Gastrocnemius medialis (tissue), 4 donors: ENCODE data around the gene CAPS2.

Experiments
- POLR2A ChIP-seq, 2 donors: fragments of 450-650 bp; IDR thresholded peaks; one replicate each; pipeline ENCODE4 v1.6.1; 2017; ENCODE audit warnings: antibody characterized with exemption in 2 of 2, mild to moderate bottlenecking in 2 of 2, moderate library complexity in 2 of 2
- TF ChIP-seq, protein P1 (sequence below), 5 experiments: fragments of 450-650 bp in 3 of 5; fragments of 200-600 bp in 2 of 5; sonication (generic) in 2 of 5; IDR thresholded peaks in 4 of 5; conservative IDR thresholded peaks in 1 of 5; 1 replicate in 4 of 5; 2 replicates in 1 of 5; pipeline ENCODE4 v1.5.1; 2016 to 2019; ENCODE audit warnings: antibody characterized with exemption in 5 of 5, mild to moderate bottlenecking in 3 of 5, moderate library complexity in 3 of 5

DNA sequence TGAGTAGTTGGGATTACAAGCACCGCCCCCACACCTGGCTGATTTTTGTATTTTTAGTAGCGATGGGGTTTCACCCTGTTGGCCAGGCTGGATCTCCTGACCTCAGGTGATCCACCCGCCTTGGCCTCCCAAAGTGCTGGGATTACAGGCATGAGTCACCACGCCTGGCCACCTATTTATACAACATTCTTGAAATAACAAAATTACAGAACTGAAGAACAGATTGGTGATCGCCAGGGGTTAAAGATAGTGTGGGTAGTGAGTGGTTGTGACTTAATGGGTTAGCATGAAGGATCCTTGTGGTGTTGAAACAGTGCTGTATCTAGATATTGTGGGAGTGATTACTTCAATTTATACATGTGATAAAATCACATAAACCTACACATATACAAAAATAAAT lies 11.7 kb upstream of the CAPS2 start:
- TF ChIP-seq, protein P1, sequence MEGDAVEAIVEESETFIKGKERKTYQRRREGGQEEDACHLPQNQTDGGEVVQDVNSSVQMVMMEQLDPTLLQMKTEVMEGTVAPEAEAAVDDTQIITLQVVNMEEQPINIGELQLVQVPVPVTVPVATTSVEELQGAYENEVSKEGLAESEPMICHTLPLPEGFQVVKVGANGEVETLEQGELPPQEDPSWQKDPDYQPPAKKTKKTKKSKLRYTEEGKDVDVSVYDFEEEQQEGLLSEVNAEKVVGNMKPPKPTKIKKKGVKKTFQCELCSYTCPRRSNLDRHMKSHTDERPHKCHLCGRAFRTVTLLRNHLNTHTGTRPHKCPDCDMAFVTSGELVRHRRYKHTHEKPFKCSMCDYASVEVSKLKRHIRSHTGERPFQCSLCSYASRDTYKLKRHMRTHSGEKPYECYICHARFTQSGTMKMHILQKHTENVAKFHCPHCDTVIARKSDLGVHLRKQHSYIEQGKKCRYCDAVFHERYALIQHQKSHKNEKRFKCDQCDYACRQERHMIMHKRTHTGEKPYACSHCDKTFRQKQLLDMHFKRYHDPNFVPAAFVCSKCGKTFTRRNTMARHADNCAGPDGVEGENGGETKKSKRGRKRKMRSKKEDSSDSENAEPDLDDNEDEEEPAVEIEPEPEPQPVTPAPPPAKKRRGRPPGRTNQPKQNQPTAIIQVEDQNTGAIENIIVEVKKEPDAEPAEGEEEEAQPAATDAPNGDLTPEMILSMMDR (IDR thresholded peaks at IDR 0.05 in 4 of 5, conservative IDR thresholded peaks at IDR 0.05 in 1 of 5), result no peak
- TF ChIP-seq POLR2A (IDR thresholded peaks at IDR 0.05), result no peak
